ENCODE measurements around the gene ISYNA1.

GRCh38 chr19:18470787-18471186 lies 32.9 kb upstream of the ISYNA1 start:
- TF ChIP-seq POLR2A (IDR thresholded peaks at IDR 0.05; ENCODE audit: low read length) (no peak), GATA1 (IDR thresholded peaks at IDR 0.05; ENCODE audit: low read depth, low read length) (no peak)

All from erythroblast (primary cell).